Keratinocyte (primary cell): ENCODE results near the gene PCCB. TPM values are rescaled to one million over a fixed set of nuclear protein-coding genes. Genes with fewer than 3 reads are reported as not detected.

Experiments
- DNase-seq: peaks from one replicate; pipeline ENCODE4 v3.0.0-alpha.2; 2011; ENCODE audit warnings: low read depth, missing footprints, low spot score
- FAIRE-seq: peaks from 2 replicates; lab custom pipeline; 2011; peaks lifted over from hg19 to GRCh38; lab: Jason Lieb, UNC
- H2AFZ ChIP-seq: 2 replicates; pipeline ENCODE4 v1.6.0; 2012; ENCODE audit warnings: low read length, control low read depth, inconsistent platforms; ENCODE audit not compliant: control insufficient read depth
- H3K27ac ChIP-seq: 2 replicates; pipeline ENCODE4 v1.5.1; 2011; ENCODE audit warnings: low read length; ENCODE audit not compliant: control insufficient read depth, insufficient read depth
- H3K27me3 ChIP-seq: 3 replicates; pipeline ENCODE4 v1.6.0; 2011; ENCODE audit warnings: low read length; ENCODE audit not compliant: control insufficient read depth, insufficient read depth; ENCODE audit errors: extremely low read depth
- H3K36me3 ChIP-seq, 2 experiments: 2 replicates in 1 of 2; 3 replicates in 1 of 2; pipeline ENCODE4 v1.5.1; 2011; ENCODE audit warnings: low read length in 2 of 2, mild to moderate bottlenecking in 1 of 2; ENCODE audit not compliant: control insufficient read depth in 2 of 2, insufficient read depth in 2 of 2; ENCODE audit errors: extremely low read depth in 1 of 2
- H3K4me1 ChIP-seq: 3 replicates; pipeline ENCODE4 v1.5.1; 2011; ENCODE audit warnings: low read length; ENCODE audit not compliant: control insufficient read depth, insufficient read depth; ENCODE audit errors: extremely low read depth
- H3K4me2 ChIP-seq: 3 replicates; pipeline ENCODE4 v1.6.0; 2011; ENCODE audit warnings: low read depth, low read length; ENCODE audit not compliant: control insufficient read depth, insufficient read depth; ENCODE audit errors: extremely low read depth
- H3K4me3 ChIP-seq, 3 experiments: fragments of 200-600 bp in 1 of 3; sonication (generic) in 1 of 3; 2 replicates in 2 of 3; 3 replicates in 1 of 3; pipeline ENCODE4 v1.5.1; 2011 to 2016; ENCODE audit warnings: low read length in 3 of 3, mild to moderate bottlenecking in 3 of 3, control low read depth in 2 of 3, inconsistent platforms in 1 of 3, low read depth in 1 of 3, mixed read lengths in 1 of 3, mixed run types in 1 of 3, moderate library complexity in 1 of 3; ENCODE audit not compliant: control insufficient read depth in 2 of 3, insufficient read depth in 2 of 3; ENCODE audit errors: extremely low read depth in 1 of 3
- H3K79me2 ChIP-seq: 2 replicates; pipeline ENCODE4 v1.6.0; 2012; ENCODE audit warnings: low read length; ENCODE audit not compliant: control insufficient read depth, insufficient read depth
- H3K9ac ChIP-seq: 3 replicates; pipeline ENCODE4 v1.6.0; 2011; ENCODE audit warnings: low read length; ENCODE audit not compliant: control insufficient read depth, insufficient read depth; ENCODE audit errors: extremely low read depth
- H3K9me1 ChIP-seq: 3 replicates; pipeline ENCODE4 v1.6.0; 2011; ENCODE audit warnings: low read length; ENCODE audit not compliant: control insufficient read depth, insufficient read depth; ENCODE audit errors: extremely low read depth
- H3K9me3 ChIP-seq: 2 replicates; pipeline ENCODE4 v1.5.1; 2012; ENCODE audit warnings: low read depth, low read length; ENCODE audit not compliant: control insufficient read depth
- H4K20me1 ChIP-seq: 3 replicates; pipeline ENCODE4 v1.6.0; 2011; ENCODE audit warnings: low read length; ENCODE audit not compliant: control insufficient read depth, insufficient read depth; ENCODE audit errors: extremely low read depth
- CTCF ChIP-seq, 3 experiments: IDR thresholded peaks in 1 of 3; conservative IDR thresholded peaks in 1 of 3; optimal IDR thresholded peaks in 1 of 3; 2 replicates in 2 of 3; 3 replicates in 1 of 3; pipeline versions ENCODE3 to v1.5.1; 2011; ENCODE audit warnings: low read length in 3 of 3, mild to moderate bottlenecking in 3 of 3, moderate library complexity in 2 of 3, control low read depth in 1 of 3, inconsistent platforms in 1 of 3; ENCODE audit not compliant: insufficient read depth in 2 of 3; ENCODE audit errors: extremely low read depth in 1 of 3
- EZH2 ChIP-seq: IDR thresholded peaks from one replicate; pipeline ENCODE4 v1.6.1; 2012; ENCODE audit warnings: inconsistent platforms, mild to moderate bottlenecking, low read length, moderate library complexity
- dilution Hi-C: fragments of 300-500 bp; cut with MboI; formaldehyde crosslinking; loops from one replicate; pipeline ENCODE4 v1.7.0; 2020; ENCODE audit warnings: low sequenced_read_pairs; ENCODE audit not compliant: extremely low pct_ligation_motif_present
- polyA plus RNA-seq, 5 experiments: library from polyadenylated mRNA; depleted of rRNA in 3 of 5; stranded (reverse) in 3 of 5; stranded (forward) in 1 of 5; unstranded in 1 of 5; fragments of >200 nt; gene quantifications; 1 replicate in 1 of 5; 2 replicates in 3 of 5; 3 replicates in 1 of 5; pipeline versions ENCODE4 v1.2.1 to v1.2.3, GENCODE V29; 2011 to 2012; ENCODE audit warnings: missing spikeins in 2 of 5, low read depth in 1 of 5, low replicate concordance in 1 of 5

The PCCB gene
- polyA plus RNA-seq, 1 donor (not counting 4 experiments of a cell fraction or from before 2014, with no cell fraction given), result 46.9 TPM

GRCh38 chr3:136311968-136312367 is 61.8 kb downstream of the PCCB start:
- H3K9me1 ChIP-seq, result no peaks in the 10 kb centered on the region
- dilution Hi-C loops, result no loop called here
- no peak overlapping the region for H3K9ac ChIP-seq
- H3K27me3 ChIP-seq, result no peaks in the 10 kb centered on the region
- no peaks in the 10 kb centered on the region for H3K36me3 ChIP-seq
- H3K4me1 ChIP-seq, result no peaks in the 10 kb centered on the region
- H3K4me2 ChIP-seq, result no peak overlapping the region
- H3K9me3 ChIP-seq, result no peaks in the 10 kb centered on the region
- H3K4me3 ChIP-seq, result no peak overlapping the region
- H2AFZ ChIP-seq, result no peak overlapping the region
- no peak for TF ChIP-seq CTCF (optimal IDR thresholded peaks at IDR 0.05 in 1 of 3, IDR thresholded peaks at IDR 0.05 in 1 of 3, conservative IDR thresholded peaks at IDR 0.05 in 1 of 3; ENCODE audit: extremely low read depth in 1 of 3, insufficient read depth in 2 of 3, low read length in 3 of 3)
- TF ChIP-seq EZH2, result no peak
- FAIRE-seq, result no peak
- no peak for DNase-seq
- H3K27ac ChIP-seq, result no peak overlapping the region
- no peaks in the 10 kb centered on the region for H3K79me2 ChIP-seq
- no peaks in the 10 kb centered on the region for H4K20me1 ChIP-seq

GRCh38 chr3:136326316-136326715 is 76.2 kb downstream of the PCCB start:
- H3K27me3 ChIP-seq, result no peaks in the 10 kb centered on the region
- no peak overlapping the region for H2AFZ ChIP-seq
- H3K4me3 ChIP-seq, result no peak overlapping the region
- FAIRE-seq, result no peak
- peaks cover 3 to 8% of the 10 kb centered on the region in 2 experiments for H3K36me3 ChIP-seq
- H3K9ac ChIP-seq, result no peak overlapping the region
- H3K4me2 ChIP-seq, result no peak overlapping the region
- no peaks in the 10 kb centered on the region for H3K79me2 ChIP-seq
- dilution Hi-C loops, result loop anchor here (25.0 kb wide), 1 partner anchor 139 kb away; the partner anchor contains the start of gene MSL2
- H4K20me1 ChIP-seq, result no peaks in the 10 kb centered on the region
- no peaks in the 10 kb centered on the region for H3K9me1 ChIP-seq
- DNase-seq, result no peak
- H3K9me3 ChIP-seq, result no peaks in the 10 kb centered on the region
- no peaks in the 10 kb centered on the region for H3K4me1 ChIP-seq
- no peak for TF ChIP-seq CTCF (optimal IDR thresholded peaks at IDR 0.05 in 1 of 3, IDR thresholded peaks at IDR 0.05 in 1 of 3, conservative IDR thresholded peaks at IDR 0.05 in 1 of 3; ENCODE audit: extremely low read depth in 1 of 3, insufficient read depth in 2 of 3, low read length in 3 of 3)
- no peak for TF ChIP-seq EZH2
- no peak overlapping the region for H3K27ac ChIP-seq
